Stimulated activated naive CD4-positive, alpha-beta T cell (primary cell): ENCODE measurements around the gene AHRR.
"Not testable (repeated sequence)": the region's sequence is repeated elsewhere in the genome, so short reads cannot be mapped to it uniquely, and the experiment has no call there.

Source experiments
- DNase-seq, 6 experiments: peaks; one replicate each; lab custom pipeline; 2025; lab: John Stamatoyannopoulos, UW

AHRR gene

GRCh38 chr5:395921-396530 is 74.5 kb downstream of the AHRR start:
- peak in 1 of 6 experiments; percentile 15 for DNase-seq

- no peak for DNase-seq
These were observed 75.0 kb downstream of the AHRR start for GRCh38 chr5:396531-396961.

- not testable (repeated sequence) for DNase-seq
These were observed 76.6 kb downstream of the AHRR start for GRCh38 chr5:398141-398474.

- DNase-seq = peak in 1 of 6 experiments; percentile 5
These were observed 77.2 kb downstream of the AHRR start for GRCh38 chr5:398475-399295.

- no peak for DNase-seq
These were observed 78.1 kb downstream of the AHRR start for GRCh38 chr5:399296-400281.

- no peak for DNase-seq
These were observed 79.0 kb downstream of the AHRR start for GRCh38 chr5:400282-401145.

- no peak for DNase-seq
These were observed 79.9 kb downstream of the AHRR start for GRCh38 chr5:401146-402034.

- not testable (repeated sequence) for DNase-seq
These were observed 80.7 kb downstream of the AHRR start for GRCh38 chr5:402219-402614.

GRCh38 chr5:402615-403359 is 81.3 kb downstream of the AHRR start:
- no peak for DNase-seq

GRCh38 chr5:403995-404394 is 82.5 kb downstream of the AHRR start:
- DNase-seq = no peak

- no peak for DNase-seq
These were observed 83.2 kb downstream of the AHRR start for GRCh38 chr5:404666-405241.

GRCh38 chr5:405421-405820 is 83.9 kb downstream of the AHRR start:
- DNase-seq = no peak

GRCh38 chr5:406041-406440 is 84.5 kb downstream of the AHRR start:
- DNase-seq = no peak

- DNase-seq = no peak
These were observed 85.5 kb downstream of the AHRR start for GRCh38 chr5:407051-407450.

GRCh38 chr5:407801-408268 is 86.3 kb downstream of the AHRR start:
- no peak for DNase-seq

GRCh38 chr5:410911-411517 is 89.5 kb downstream of the AHRR start:
- no peak for DNase-seq

GRCh38 chr5:411728-412127 is 90.2 kb downstream of the AHRR start:
- no peak for DNase-seq

GRCh38 chr5:414991-415927 is 93.7 kb downstream of the AHRR start:
- not testable (repeated sequence) for DNase-seq
